ENCODE results near the gene CDT1. TPM values are rescaled to one million over a fixed set of nuclear protein-coding genes. Genes with fewer than 3 reads are reported as not detected.

Gene CDT1
- total RNA-seq, 1 donor from 2014 or later, result 79.6 TPM

DNA sequence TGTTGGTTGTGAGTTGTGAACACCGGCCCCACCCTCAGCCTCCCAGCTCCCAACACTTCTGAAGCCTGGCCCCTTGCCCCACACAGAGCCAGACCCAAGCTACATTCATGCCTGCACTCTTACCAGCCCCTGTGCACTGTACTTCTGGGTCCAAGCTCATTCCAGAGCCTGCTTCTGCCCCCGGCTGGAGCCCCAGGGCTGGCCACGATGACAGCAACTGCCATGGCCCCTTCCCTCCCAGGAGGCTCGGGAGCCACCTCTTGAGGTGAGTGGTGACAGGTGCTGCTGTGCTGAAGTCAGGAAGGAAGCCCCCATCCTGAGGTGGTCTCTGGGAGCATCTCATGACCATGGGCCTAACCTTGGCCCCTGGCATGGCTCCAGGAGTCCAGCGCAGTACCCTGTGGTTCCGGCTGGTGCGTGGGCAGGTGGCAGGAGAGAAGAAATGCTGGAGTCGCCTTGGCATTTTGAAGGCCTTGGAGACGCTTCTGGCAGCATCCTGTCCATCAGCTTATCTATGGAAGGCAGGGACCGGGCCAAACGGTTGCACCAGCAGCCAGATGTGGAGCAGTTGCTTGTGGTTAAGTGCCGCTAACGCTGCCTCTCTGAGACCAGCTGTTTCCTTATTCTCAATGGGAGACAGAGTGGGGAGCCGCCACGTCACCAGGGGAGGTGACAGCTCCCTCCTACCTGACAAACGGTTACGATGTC, 3.9 kb upstream of the CDT1 start:
- Mint-ChIP-seq H3K36me3 (ENCODE audit: low read depth) (no peaks in the 10 kb centered on the region), H3K27me3 (ENCODE audit: low read depth) (peaks cover 2% of the 10 kb centered on the region), H3K4me3 (peak overlapping the region; percentile 78)

GRCh38 chr16:88800277-88800592, 3.4 kb upstream of the CDT1 start:
- Mint-ChIP-seq H3K4me1 (no peaks in the 10 kb centered on the region), H3K27me3 (ENCODE audit: low read depth) (peaks cover 2% of the 10 kb centered on the region), H3K4me3 (peak overlapping the region; percentile 78), H3K27ac (ENCODE audit: unreplicated experiment) (no peak overlapping the region), H3K9me3 (no peaks in the 10 kb centered on the region), H3K36me3 (ENCODE audit: low read depth) (no peaks in the 10 kb centered on the region)
- DNase-seq (ENCODE audit: low read depth, low spot score), result no peak
- TF ChIP-seq, protein P1, sequence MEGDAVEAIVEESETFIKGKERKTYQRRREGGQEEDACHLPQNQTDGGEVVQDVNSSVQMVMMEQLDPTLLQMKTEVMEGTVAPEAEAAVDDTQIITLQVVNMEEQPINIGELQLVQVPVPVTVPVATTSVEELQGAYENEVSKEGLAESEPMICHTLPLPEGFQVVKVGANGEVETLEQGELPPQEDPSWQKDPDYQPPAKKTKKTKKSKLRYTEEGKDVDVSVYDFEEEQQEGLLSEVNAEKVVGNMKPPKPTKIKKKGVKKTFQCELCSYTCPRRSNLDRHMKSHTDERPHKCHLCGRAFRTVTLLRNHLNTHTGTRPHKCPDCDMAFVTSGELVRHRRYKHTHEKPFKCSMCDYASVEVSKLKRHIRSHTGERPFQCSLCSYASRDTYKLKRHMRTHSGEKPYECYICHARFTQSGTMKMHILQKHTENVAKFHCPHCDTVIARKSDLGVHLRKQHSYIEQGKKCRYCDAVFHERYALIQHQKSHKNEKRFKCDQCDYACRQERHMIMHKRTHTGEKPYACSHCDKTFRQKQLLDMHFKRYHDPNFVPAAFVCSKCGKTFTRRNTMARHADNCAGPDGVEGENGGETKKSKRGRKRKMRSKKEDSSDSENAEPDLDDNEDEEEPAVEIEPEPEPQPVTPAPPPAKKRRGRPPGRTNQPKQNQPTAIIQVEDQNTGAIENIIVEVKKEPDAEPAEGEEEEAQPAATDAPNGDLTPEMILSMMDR (conservative IDR thresholded peaks at IDR 0.05), result no peak

More for the DNA sequence above, 3.9 kb upstream of the CDT1 start:
- Mint-ChIP-seq H3K4me1 (no peaks in the 10 kb centered on the region), H3K9me3 (no peaks in the 10 kb centered on the region), H3K27ac (ENCODE audit: unreplicated experiment) (no peak overlapping the region)
- DNase-seq (ENCODE audit: low read depth, low spot score), result no peak
- TF ChIP-seq, protein P1 (conservative IDR thresholded peaks at IDR 0.05), result no peak

DNA sequence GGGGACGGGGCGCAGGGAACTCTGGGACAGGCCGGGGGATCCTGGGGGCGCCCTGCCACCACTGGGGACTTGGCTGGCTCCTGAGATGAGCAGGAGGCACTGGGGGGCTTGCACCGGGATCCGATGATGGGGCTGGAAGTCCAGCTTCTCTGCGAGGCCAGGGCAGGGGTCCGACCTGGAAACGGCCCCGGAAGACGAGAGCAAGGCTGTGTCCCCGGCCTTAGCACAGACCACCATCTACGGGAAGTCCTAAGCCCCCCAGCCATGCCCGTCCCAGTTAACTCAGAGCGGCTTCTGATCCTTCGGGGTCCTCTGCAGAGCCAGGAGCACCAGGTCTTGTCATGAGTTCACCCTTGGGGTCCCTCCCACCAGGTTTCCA, 573 bp downstream of the CDT1 start:
- Mint-ChIP-seq H3K4me3 (peak overlapping the region; percentile 83), H3K36me3 (ENCODE audit: low read depth) (no peaks in the 10 kb centered on the region), H3K9me3 (no peaks in the 10 kb centered on the region), H3K27me3 (ENCODE audit: low read depth) (peaks cover 8% of the 10 kb centered on the region), H3K4me1 (peaks cover 4% of the 10 kb centered on the region), H3K27ac (ENCODE audit: unreplicated experiment) (no peak overlapping the region)
- TF ChIP-seq, protein P1 (conservative IDR thresholded peaks at IDR 0.05), result no peak
- no peak for DNase-seq (ENCODE audit: low read depth, low spot score)

DNA sequence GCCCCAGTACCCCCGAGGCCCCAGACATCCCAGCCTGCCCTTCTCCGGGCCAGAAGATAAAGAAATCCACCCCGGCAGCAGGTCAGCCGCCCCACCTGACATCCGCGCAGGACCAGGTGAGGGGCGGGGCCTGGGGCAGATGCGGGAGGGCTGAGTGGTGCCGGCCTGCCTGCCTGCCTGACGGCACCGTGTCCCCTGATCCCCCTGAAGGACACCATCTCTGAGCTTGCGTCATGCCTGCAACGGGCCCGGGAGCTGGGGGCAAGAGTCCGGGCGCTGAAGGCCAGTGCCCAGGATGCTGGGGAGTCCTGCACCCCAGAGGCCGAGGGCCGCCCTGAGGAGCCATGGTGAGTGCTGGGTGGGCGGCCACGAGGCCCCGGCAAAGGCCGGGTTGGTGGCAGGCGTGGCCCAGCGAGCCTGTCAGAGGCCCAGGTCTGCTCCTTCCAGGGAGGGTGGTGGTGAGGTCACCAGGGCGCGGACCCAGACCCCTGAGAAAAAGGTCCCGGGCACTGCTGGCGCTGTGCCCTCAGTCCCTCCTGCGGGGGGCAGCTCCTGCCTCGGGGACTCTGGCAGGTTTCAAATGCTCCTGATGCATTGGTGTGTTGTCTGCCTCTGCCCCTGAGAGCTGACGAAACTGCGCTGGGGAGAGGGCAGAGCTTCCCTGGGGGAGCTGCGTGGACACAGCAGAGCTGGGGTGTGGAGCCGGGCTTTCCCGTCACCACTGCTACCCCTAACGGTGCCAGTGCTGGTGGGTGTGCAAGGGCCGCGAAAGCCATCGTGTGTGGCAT, 1.2 kb downstream of the CDT1 start:
- DNase-seq (ENCODE audit: low read depth, low spot score), result no peak
- Mint-ChIP-seq H3K4me1 (peaks cover 5% of the 10 kb centered on the region), H3K27ac (ENCODE audit: unreplicated experiment) (no peak overlapping the region)

GRCh38 chr16:88805340-88805715, 1.7 kb downstream of the CDT1 start:
- DNase-seq (ENCODE audit: low read depth, low spot score), result no peak
- Mint-ChIP-seq H3K4me3 (peak overlapping the region; percentile 71), H3K27me3 (ENCODE audit: low read depth) (peaks cover 12% of the 10 kb centered on the region), H3K36me3 (ENCODE audit: low read depth) (no peaks in the 10 kb centered on the region), H3K4me1 (peaks cover 10% of the 10 kb centered on the region), H3K27ac (ENCODE audit: unreplicated experiment) (no peak overlapping the region), H3K9me3 (no peaks in the 10 kb centered on the region)
- TF ChIP-seq, protein P1 (conservative IDR thresholded peaks at IDR 0.05), result no peak

More for the DNA sequence above, 1.2 kb downstream of the CDT1 start:
- Mint-ChIP-seq H3K36me3 (ENCODE audit: low read depth) (no peaks in the 10 kb centered on the region), H3K27me3 (ENCODE audit: low read depth) (peaks cover 8% of the 10 kb centered on the region), H3K9me3 (no peaks in the 10 kb centered on the region), H3K4me3 (peak overlapping the region; percentile 83)
- TF ChIP-seq, protein P1 (conservative IDR thresholded peaks at IDR 0.05), result no peak

All from neural crest cell (in vitro differentiated cells).